Nephron progenitor cell (in vitro differentiated cells): ENCODE measurements around the gene PLXNA3.
A peak's percentile ranks its signal among the peaks of the same experiment; 100 is the strongest.

Experiments
- DNase-seq: peaks from one replicate; pipeline ENCODE4 v3.0.0; 2021
- H3K27ac Mint-ChIP-seq: 2 replicates; pipeline ENCODE4 v1.8.0; 2021; ENCODE audit warnings: mild to moderate bottlenecking, moderate library complexity, mixed read lengths
- H3K27me3 Mint-ChIP-seq: 2 replicates; pipeline ENCODE4 v1.8.0; 2021; ENCODE audit warnings: mild to moderate bottlenecking, low read depth, mixed read lengths; ENCODE audit not compliant: poor library complexity
- H3K36me3 Mint-ChIP-seq: 2 replicates; pipeline ENCODE4 v1.8.0; 2021; ENCODE audit warnings: low read depth, mixed read lengths
- H3K4me1 Mint-ChIP-seq: 2 replicates; pipeline ENCODE4 v1.8.0; 2021; ENCODE audit warnings: mixed read lengths
- H3K4me3 Mint-ChIP-seq: 2 replicates; pipeline ENCODE4 v1.8.0; 2021; ENCODE audit warnings: mild to moderate bottlenecking, moderate library complexity, mixed read lengths
- H3K9me3 Mint-ChIP-seq: 2 replicates; pipeline ENCODE4 v1.8.0; 2021; ENCODE audit warnings: mild to moderate bottlenecking, moderate library complexity, mixed read lengths
- CTCF ChIP-seq: fragments of 200-600 bp; sonication (generic); IDR thresholded peaks from 2 replicates; pipeline ENCODE4 v1.5.0; 2021; ENCODE audit warnings: antibody characterized with exemption

The PLXNA3 gene

GRCh38 chrX:154445776-154446175, 12.3 kb upstream of the PLXNA3 start:
- peak overlapping the region; percentile 48 for H3K4me3 Mint-ChIP-seq
- no peak for TF ChIP-seq CTCF

GRCh38 chrX:154446430-154446829, 11.7 kb upstream of the PLXNA3 start:
- Mint-ChIP-seq H3K36me3 (peaks cover 9% of the 10 kb centered on the region), H3K27me3 (no peaks in the 10 kb centered on the region), H3K9me3 (peaks cover 46% of the 10 kb centered on the region), H3K4me1 (peaks cover 5% of the 10 kb centered on the region), H3K4me3 (no peak overlapping the region), H3K27ac (peak overlapping the region; percentile 84)
- TF ChIP-seq CTCF: no peak
- DNase-seq: no peak

More at GRCh38 chrX:154445776-154446175, 12.3 kb upstream of the PLXNA3 start:
- H3K27ac Mint-ChIP-seq: no peak overlapping the region
- DNase-seq: no peak
- no peaks in the 10 kb centered on the region for H3K27me3 Mint-ChIP-seq
- H3K4me1 Mint-ChIP-seq: peaks cover 5% of the 10 kb centered on the region
- peaks cover 50% of the 10 kb centered on the region for H3K9me3 Mint-ChIP-seq
- H3K36me3 Mint-ChIP-seq: peaks cover 9% of the 10 kb centered on the region

- Mint-ChIP-seq H3K4me1 (peaks cover 5% of the 10 kb centered on the region), H3K4me3 (no peak overlapping the region), H3K27ac (peak overlapping the region; percentile 29), H3K36me3 (peaks cover 23% of the 10 kb centered on the region), H3K9me3 (peaks cover 45% of the 10 kb centered on the region), H3K27me3 (no peaks in the 10 kb centered on the region)
- TF ChIP-seq CTCF: no peak
- no peak for DNase-seq
These were observed 9.6 kb upstream of the PLXNA3 start for GRCh38 chrX:154448484-154448883.

GRCh38 chrX:154449618-154450017, 8.5 kb upstream of the PLXNA3 start:
- Mint-ChIP-seq H3K27me3 (no peaks in the 10 kb centered on the region), H3K27ac (no peak overlapping the region)

GRCh38 chrX:154450312-154450711, 7.8 kb upstream of the PLXNA3 start:
- no peak for TF ChIP-seq CTCF
- H3K9me3 Mint-ChIP-seq: peaks cover 61% of the 10 kb centered on the region
- DNase-seq: no peak

More at GRCh38 chrX:154449618-154450017, 8.5 kb upstream of the PLXNA3 start:
- no peak overlapping the region for H3K4me3 Mint-ChIP-seq
- DNase-seq: no peak
- no peak for TF ChIP-seq CTCF
- H3K9me3 Mint-ChIP-seq: peaks cover 54% of the 10 kb centered on the region
- peaks cover 27% of the 10 kb centered on the region for H3K36me3 Mint-ChIP-seq
- peaks cover 5% of the 10 kb centered on the region for H3K4me1 Mint-ChIP-seq

GRCh38 chrX:154452823-154453222, 5.3 kb upstream of the PLXNA3 start:
- no peak for DNase-seq
- peaks cover 25% of the 10 kb centered on the region for H3K36me3 Mint-ChIP-seq
- peaks cover 3% of the 10 kb centered on the region for H3K27me3 Mint-ChIP-seq
- H3K27ac Mint-ChIP-seq: no peak overlapping the region
- no peak overlapping the region for H3K4me3 Mint-ChIP-seq
- H3K9me3 Mint-ChIP-seq: peaks cover 57% of the 10 kb centered on the region
- TF ChIP-seq CTCF: no peak
- H3K4me1 Mint-ChIP-seq: peaks cover 5% of the 10 kb centered on the region

More at GRCh38 chrX:154450312-154450711, 7.8 kb upstream of the PLXNA3 start:
- Mint-ChIP-seq H3K36me3 (peaks cover 29% of the 10 kb centered on the region), H3K27ac (no peak overlapping the region), H3K27me3 (no peaks in the 10 kb centered on the region), H3K4me1 (peaks cover 5% of the 10 kb centered on the region), H3K4me3 (no peak overlapping the region)
